Islet of Langerhans (tissue), 1 donor: ENCODE results near the gene C22orf23.

Experiments
- FAIRE-seq: peaks from one replicate; lab custom pipeline; 2011; peaks lifted over from hg19 to GRCh38; lab: Jason Lieb, UNC

Gene C22orf23

DNA sequence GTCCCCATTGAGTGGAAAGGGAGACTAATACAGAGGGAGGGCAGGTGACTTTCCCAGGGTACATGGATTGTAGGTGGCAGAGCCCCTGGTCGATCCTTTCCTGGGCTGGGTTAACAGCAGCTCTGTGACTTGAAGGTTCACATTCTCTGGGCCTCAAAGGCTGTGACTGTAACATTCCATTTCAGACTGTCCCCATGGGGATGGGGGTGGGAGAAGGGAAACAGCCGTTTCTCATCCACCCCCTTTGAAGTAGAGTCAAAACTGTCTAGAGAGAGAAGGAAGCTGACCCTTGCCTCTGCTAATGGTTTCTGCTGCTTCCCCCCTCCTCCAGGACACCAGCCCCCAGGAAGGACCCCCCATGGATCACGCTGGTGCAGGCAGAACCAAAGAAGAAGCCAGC is 28.1 kb downstream of the C22orf23 start:
- FAIRE-seq, result no peak

DNA sequence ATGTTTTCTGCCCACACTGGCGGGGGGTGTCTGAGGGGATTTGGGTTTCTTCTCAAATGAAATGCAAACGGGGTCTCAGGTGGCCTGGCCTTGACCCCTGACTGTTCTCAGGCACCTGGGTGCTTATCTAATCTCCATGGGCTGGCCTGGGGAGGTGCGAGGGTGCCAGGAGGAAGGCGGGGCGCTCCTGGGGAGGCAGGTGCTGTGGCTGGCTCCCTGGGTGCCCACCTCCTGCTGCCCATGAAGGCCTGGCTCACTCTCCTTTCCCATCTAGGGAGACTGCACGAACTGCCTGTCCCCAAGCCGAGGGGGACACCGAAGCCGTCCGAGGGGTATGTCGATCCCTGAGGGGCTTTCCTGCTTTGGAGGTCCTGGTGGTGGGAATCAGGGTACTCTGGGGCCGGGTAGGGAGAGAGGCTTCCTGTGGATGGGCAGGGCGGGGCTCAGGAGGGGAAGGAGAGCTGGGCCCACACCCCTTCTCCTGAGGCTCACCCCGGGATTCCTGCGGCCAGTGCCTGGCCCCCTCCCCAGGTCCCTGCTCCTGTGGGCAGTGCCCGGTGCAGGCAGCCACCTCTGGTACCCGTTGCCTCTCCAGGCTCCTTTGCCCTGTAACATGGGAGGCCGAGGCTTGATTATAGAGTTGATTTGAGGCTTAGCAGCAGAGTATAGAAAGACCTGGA is 28.9 kb downstream of the C22orf23 start:
- FAIRE-seq, result no peak

DNA sequence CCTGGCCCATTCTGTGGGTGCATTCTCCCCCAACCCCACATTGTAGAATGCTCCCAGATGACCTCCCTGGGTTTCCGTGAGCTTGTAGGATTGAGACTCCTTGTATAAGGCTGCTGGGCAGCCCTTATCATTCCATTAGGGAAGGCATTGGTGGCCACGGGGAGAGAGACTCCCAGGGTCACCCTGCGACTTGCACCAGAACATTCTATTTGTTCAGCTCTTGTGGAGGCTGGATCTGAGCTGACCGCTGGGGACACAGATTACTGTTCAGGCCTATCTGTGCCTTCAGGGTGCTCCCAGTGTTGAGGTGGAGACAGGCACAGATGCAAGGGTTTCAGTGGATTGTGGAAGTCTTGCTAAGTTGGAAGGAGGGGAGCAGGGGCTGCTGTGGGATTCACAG is 29.5 kb downstream of the C22orf23 start:
- FAIRE-seq, result no peak

DNA sequence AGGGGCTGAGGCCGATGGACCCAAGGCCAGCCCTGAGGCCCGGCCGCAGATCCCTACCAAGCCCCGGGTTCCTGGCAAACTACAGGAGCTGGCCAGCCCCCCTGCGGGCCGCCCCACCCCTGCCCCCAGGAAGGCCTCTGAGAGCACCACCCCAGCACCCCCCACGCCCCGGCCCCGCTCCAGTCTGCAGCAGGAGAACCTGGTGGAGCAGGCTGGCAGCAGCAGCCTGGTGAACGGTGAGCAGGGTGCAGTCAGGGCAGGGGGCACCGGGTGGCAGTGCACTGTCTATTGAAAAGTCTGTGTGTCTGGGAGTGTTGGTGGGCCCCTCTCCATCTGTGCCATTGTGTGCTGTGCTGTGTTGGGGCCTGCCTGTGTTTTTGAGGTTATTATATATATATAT is 31.2 kb downstream of the C22orf23 start:
- no peak for FAIRE-seq

DNA sequence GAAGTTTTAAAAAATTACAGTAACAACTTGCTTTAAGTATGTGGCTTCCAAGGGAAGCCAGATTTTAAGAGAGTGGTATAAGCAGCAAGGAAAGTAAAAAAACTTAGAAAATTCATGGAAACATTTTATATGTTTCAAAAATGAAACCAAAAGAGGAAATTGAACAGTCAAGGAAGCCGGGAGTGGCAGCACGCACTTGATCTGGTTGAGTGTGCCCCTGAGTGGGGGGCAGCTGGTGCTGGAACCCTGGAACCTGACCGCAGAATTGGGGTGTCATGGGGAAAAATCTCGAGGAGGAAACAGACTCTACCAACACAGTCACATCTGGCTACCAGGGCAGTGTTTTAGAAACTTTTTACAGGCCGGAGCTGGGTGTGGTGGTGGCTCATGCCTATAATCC is 33.3 kb downstream of the C22orf23 start:
- no peak for FAIRE-seq

DNA sequence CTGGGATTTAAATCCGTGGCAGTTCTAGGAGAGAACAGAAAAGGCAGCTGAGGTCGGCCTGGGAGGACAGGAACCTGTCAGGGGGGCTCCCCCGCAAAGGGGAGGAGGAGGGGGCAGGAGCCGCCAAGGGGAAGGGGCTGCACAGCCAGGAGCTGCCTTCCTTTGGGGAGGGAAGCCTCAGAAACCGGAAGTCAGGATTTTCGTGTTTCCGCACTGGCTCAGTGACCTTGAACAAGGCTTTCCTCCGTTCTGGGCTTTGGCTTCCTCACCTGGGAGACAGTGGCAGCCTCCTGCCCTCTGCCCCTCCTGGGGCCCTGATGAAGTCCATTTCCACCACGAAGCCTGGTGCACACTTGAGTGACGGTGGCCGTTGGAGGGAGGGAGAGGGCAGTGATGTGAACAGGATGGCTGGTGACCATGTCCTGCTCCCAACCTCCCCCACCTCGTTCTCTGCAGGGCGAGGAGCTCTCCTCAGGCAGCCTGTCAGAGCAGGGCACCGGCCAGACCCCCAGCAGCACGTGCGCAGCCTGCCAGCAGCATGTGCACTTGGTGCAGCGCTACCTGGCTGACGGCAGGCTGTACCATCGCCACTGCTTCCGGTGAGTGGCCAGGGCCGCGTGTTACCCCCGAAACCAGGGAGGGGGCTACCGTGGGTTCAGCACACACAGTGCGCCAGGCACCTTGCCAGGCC is 34.7 kb downstream of the C22orf23 start:
- FAIRE-seq, result no peak

DNA sequence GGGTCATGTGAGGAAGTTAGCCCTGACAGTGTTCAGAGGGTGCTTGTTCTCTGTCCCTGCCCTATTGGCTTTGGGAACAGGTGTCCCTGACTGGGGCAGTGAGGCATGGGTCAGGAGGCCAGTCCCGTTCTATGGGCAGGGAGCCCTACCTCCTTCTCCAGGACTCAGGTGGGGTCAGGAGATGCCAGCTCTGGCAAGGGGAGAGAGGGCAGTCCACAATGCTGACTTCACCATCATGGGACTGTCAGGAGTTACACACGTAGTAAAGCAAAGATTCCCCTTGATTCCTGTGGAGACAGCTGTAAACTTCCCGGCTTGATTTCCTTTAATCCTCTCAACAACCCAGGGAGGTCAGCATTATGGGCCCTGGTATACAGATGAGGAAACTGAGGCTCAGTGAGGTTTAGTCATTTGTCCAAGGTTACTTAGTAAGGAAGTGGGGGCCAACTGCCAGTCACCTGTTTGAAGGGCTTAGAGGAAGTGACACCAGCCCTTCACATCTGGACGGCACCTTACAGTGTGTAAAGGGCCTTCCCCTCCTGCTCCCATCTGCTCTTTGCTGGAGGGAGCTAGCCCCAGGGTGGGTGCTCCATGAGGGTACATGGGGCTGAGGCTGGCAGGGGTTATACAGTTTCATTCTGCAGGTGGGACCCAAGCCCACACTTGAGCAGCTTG is 35.4 kb downstream of the C22orf23 start:
- FAIRE-seq, result no peak

DNA sequence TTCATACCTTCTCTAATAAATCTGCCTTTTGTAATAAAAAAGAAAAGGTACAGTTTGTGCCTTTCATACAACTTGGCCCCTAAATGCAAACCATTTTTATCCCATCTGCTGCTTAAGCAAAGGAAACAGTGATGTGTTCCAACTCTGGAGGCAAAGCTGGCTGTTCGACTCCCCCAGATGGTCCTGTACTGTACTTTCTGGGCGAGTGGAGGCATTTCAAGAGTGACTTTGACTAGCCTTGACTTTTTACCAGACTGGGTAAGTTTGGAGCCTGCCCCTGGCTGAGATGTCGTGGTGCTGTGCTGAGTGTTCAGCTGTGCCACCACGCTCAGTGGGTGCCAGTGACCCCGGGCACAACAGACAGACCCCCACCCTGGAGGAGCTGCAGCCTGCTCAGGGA is 37.1 kb downstream of the C22orf23 start:
- no peak for FAIRE-seq

DNA sequence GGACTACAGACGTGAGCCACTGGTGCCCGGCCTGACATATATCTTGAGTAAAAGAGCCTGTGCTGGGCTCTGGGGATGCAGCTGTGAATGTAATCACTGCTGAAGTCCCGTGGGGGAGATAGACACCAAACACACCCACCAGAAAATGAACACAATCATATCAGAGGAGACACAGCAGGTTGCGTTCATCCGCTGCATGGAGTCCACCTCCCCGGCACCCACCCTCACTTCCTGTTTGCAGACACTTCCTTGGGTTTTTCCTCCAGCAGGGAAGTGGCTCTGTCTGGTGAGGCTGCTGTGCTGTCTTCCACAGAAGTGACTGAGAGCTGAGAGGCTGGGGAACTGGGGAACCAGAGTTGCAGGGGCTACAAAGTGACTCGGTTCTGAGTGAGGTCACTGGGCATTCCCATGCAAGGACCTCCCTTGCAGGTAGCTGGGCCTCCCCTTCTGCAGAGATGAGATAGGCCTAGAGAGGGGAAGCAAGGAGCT is 40.1 kb downstream of the C22orf23 start:
- FAIRE-seq, result no peak

DNA sequence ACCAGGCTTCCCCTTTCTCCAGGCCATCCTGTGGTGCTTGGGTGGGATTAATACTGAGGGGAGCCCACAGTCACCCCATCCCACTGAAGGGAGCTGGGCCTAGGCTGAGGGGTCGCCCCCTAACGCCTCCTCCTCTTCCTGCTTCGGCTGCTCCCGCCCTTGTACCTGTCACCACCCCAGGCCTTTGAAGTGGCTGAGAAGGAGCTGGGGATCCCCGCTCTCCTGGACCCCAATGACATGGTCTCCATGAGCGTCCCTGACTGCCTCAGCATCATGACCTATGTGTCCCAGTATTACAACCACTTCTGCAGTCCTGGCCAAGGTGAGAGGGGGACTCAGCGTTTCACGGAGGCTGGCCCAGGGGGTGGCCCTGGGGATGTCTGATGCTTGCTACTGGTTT is 41.2 kb downstream of the C22orf23 start:
- FAIRE-seq, result no peak

DNA sequence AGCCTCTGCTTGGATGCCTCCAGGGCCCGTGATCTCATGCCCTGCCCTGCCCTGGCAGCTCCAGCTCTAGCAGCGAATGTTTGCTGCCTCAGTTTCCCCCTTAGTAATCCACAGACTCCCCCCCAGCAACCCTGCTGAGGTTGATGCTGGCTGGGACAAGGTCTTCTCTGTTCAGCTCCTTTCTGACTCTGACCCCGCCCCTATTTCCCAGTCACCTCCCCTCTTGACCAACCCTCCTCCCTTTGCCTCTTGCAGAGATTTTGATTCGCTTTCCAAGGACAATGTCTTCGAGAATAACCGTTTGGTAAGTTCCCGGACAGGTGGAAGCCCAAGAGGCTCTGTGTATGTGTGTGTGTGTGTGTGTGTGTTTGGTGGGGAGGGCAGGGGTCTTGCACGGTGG is 41.7 kb downstream of the C22orf23 start:
- FAIRE-seq, result no peak

DNA sequence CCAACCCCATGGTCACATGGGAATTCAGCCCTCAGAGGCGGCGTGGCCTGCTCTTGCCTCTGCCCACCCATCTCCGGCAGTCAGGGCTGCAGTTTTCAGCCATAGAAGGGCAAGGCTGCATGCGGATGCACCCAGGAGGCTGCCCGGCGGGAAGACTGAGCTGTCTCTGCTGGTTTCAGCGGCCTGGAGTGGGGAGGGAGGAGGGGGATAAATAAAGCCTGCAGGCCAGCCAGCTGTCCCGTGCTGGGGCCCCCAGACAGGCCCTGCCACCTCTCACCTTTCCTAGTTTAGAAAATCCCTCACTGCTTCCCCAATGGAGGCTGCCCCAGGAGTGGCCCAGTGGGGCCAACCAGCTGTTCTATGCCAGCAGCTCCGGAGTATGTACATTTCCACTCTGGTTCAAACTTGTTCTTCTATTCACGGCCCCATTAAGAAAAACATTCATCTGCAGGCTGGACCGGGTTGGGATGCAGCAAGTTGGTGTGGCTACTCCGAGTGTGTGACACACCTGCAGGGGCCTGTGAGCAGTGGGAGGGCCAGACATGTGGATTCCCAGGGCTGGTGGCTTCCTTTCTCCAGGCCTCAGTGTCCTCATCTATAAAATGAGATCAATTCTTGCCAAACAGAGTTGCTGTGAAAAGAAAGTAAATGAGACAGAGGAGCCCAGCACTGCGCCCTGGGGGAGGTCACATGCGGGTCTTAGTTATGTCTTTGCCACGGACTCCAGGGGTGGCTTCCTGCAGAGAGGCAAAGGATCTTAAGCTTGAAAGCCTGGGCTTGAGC is 42.3 kb downstream of the C22orf23 start:
- no peak for FAIRE-seq

DNA sequence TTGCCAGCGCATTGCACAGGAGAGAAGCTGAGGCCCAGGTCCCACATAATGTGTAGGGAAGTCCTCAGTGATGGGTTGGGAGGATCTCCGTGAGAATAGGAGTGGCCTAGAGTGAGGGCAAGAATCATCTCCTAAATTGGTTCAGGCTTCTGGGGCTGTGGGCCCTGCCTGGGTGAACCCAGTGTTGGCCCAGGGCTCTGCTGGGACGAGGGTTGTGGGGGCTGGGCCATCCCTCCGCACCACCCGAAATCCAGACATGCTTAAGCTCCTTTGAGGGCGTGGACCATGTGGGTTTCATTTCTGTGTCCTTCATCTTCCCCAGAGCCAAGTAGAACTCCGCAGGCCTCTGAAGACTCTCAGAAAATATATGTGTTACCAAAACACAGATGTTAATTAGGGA is 43.6 kb downstream of the C22orf23 start:
- FAIRE-seq, result no peak

DNA sequence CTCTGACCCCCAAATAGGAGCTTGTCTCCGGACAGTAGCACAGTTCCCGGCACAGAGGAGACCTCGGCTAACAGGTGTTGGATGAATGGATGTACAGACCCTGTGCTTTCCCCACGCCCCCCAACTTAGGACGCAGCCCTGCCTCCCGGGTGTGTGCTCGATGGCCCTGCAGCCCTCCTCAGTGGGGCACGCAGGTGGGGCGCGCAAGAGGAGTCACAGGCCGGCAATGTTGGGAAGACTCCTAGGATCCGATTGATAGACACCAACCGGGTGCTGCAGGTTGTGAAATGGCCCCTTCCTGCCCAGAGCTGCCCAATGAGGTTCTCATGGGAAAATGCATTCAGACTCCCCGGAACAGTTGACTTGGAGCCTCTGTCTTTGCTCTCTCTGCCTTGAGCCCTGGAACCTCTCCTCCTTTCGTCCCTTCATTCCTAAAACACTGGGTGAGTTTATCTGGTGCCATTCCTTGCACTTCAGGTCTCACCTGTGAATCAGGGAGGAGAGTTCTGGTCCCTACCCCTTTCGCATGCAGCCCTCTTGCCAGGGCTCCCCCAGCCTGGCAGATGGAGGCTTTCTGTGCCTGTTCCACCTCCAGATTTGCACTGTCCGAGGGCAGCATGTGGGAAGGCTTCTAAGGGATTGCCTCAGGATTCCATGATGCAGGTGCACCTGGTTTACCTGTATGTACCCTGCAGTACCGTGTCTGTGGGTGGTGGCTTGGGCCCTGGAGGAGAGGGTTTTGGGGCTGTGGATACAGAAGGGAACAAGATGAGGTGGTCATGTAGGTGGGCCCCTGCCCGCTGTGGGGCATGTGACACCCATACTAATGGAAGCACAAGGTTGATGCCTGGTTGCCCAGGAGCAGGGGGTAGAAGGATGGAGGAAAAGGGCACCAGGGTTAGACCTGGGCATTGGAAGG is 46.1 kb downstream of the C22orf23 start:
- no peak for FAIRE-seq

DNA sequence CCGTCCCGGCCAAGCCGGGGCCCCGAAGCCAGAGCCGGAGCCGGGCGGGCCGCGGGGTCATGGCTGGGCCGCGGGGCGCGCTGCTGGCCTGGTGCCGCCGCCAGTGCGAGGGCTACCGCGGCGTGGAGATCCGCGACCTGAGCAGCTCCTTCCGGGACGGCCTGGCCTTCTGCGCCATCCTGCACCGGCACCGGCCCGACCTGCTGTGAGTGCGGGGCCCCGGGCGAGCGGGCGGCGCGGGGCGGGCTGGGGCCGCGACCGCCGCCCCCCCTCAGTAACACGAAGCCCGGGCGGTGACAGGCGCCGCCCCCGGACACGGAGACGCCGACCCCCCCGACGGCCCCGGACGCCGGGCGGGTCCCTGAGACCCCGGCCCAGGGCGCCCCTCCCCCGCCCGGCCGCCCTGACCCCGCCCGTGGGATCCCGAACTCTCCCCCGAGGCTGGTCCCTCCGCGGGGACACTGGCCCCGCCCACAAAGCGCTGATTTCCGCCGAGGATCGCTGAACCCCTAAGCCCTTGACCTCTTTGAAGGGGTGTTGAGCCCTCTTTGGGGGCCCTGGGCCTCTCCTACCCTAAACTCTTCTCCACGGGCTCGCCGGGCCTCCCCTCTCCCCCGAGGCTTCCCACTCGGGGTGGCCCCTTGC is 46.9 kb downstream of the C22orf23 start:
- FAIRE-seq, result no peak

DNA sequence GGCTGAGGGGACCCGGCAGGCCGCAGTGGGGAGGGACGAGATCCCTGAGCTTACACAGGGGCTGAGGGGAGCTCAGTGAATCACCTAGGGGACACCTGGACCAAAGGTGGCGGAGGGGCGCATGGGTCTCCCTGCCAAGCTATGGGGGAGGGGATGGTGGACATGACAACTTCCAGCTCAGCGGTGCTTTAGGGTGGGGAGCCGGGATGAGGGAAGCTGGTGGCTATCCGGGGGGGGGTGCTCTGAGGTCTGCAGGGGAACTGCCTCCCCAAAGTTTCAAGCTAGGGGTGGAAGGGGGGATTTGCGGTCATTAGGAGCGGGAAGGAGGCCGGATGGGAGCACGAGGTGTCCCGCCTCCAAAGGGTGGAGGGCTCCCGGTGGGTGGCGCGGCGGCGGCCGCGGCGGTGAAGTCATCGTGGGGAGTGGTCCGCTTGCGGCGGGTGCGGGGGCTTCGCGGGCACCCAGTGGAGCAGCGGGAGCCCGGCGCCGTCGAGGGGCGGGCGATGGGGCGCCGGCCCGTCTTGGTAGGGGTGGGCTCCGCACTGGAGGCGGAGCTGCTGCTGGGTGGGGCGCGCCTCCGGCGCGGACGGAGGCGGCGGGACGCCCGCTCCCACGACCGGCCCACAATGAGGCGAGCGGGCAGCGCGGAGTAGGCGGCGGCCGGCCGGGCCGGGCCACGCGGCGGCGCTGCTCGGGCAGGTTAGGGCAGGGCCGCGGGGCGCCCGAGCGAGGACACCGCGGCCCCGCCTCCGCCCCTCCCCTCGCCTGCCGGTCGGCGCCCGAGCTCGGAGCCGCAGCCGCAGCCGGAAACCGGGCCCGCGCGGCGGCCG is 47.7 kb downstream of the C22orf23 start, which contains the start of gene MICALL1:
MICALL1 (plus strand) TSS at position 764 of the 830 bp plus-strand sequence. CDS start 126 bp downstream, outside the sequence.
- no peak for FAIRE-seq

DNA sequence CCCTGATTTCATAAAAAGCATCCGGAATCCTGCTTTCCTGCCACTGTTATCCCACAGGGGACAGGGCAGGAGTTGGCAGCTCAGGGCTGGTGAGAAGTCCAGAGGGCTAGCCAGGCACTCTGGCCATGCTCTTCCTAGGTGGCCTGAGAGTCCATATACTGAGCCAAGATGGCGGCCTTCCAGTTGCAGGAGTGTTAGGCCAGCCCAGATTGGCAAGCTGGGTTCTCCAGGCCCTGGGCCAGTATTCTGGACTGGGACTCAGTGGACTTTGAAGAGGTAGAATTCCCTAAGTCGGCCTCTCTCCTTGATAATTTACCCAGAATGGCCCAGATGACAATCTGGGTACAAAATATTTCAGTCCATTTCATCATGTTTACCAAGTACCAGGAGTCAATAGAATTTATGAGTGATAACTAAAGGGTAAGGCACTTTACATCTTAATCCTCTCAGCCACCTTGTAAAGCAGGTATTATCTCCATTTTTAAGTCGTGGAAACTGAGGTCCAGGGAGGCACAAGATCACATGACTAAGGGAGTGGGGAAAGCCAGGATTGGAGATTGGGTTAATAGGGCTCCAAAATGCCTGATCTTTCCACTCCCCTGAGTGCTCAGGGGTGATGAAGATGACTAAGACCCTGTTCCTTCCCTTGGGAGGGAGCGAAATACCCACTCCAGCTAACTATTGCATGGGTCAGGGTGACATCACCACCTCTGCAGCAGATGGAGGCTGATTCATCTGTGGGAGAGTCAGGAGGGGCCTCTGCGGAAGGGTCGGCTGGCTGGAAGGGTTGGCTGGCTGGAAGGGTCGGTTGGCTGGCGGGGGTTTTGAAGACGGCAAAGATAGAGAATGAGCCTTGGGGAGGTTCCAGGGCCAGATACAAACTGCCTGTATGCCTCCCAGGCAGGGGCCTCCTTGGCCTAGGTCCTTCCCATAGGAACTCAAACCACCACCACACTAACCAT is 48.5 kb downstream of the C22orf23 start:
- no peak for FAIRE-seq

DNA sequence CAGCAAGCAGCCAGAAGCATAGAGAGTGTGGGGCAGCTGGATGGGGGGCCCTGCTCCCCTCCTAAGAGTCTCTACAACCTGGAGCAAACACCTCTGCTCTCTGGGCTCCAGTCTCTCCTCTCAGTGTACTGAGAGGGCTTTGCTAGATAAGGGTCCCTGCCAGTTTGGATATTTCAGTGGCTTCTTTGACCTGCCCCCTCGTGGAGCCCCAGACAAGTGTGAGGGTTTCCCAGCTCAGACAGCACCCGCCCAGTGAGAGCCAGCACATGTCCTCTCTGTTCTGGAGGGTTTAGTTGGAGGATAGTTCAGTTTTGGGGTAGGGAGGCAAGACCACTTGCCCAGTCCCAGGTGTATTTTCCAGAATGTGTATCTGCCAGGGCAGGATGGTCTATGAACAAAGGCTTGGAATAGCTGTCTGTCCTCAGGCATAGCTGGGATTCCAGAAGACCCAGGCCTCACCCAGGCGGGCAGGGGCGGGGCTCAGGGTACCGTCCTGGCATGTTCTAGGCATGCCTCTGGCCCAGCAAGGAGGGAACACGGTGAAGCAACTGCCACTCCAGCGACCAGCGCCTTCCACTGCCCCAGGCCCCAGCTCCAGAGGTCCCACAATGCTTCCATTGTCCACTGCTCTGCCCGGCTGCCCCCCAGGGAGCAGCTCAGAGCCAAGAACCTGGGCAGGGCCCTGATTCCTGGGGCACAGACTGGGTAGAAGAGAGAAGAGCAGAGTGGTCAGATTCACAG is 54.8 kb downstream of the C22orf23 start:
- no peak for FAIRE-seq
